IgD-negative memory B cell (primary cell): ENCODE results near the gene SNX30. TPM values are rescaled to one million over a fixed set of nuclear protein-coding genes. Genes with fewer than 3 reads are reported as not detected.

Source experiments
- H3K27ac Mint-ChIP-seq, 3 donors: one replicate each; pipeline ENCODE4 v1.8.0; 2020 to 2022; ENCODE audit warnings: mild to moderate bottlenecking in 3 of 3, mixed read lengths in 3 of 3, moderate library complexity in 1 of 3
- H3K27me3 Mint-ChIP-seq: one replicate; pipeline ENCODE4 v1.8.0; 2021; ENCODE audit warnings: mixed read lengths
- H3K36me3 Mint-ChIP-seq: one replicate; pipeline ENCODE4 v1.8.0; 2020; ENCODE audit warnings: mild to moderate bottlenecking, mixed read lengths
- H3K4me1 Mint-ChIP-seq, 3 donors: one replicate each; pipeline ENCODE4 v1.8.0; 2020 to 2022; ENCODE audit warnings: mixed read lengths in 3 of 3, mild to moderate bottlenecking in 1 of 3
- H3K4me3 Mint-ChIP-seq, 4 donors: one replicate each; pipeline ENCODE4 v1.8.0; 2020 to 2022; ENCODE audit warnings: mild to moderate bottlenecking in 4 of 4, mixed read lengths in 4 of 4, moderate library complexity in 3 of 4
- H3K9me3 Mint-ChIP-seq, 3 donors: one replicate each; pipeline ENCODE4 v1.8.0; 2020 to 2021; ENCODE audit warnings: mixed read lengths in 3 of 3, mild to moderate bottlenecking in 1 of 3
- polyA plus RNA-seq: library from polyadenylated mRNA; unstranded; fragments of 300-500 nt; fragmentation: Illumina TruSeq; gene quantifications from one replicate; pipeline ENCODE4 v1.2.3, GENCODE V29; 2021

The SNX30 gene
- polyA plus RNA-seq, 1 donor from 2014 or later = 1.4 TPM

DNA sequence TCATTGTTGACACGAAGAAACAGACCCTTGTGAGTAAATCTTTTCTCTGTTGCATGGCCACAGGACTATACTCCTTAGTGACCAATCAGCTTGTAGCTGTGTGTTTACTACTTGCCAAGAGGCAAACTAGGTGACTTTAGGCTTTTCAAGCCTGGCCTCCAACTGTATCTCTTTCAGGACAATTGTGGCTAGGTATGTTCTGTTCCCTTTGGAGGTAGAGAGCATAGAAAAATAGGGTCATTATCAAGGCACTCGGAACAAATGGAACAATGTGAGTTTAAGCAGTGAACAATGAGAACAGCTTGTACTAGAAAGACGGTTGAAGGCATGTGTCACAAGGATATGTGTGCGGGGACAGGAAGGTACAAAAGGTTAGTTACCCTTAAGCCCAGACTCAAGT is 92.0 kb downstream of the SNX30 start:
- H3K27ac Mint-ChIP-seq = no peak overlapping the region
- H3K4me3 Mint-ChIP-seq = no peak overlapping the region

DNA sequence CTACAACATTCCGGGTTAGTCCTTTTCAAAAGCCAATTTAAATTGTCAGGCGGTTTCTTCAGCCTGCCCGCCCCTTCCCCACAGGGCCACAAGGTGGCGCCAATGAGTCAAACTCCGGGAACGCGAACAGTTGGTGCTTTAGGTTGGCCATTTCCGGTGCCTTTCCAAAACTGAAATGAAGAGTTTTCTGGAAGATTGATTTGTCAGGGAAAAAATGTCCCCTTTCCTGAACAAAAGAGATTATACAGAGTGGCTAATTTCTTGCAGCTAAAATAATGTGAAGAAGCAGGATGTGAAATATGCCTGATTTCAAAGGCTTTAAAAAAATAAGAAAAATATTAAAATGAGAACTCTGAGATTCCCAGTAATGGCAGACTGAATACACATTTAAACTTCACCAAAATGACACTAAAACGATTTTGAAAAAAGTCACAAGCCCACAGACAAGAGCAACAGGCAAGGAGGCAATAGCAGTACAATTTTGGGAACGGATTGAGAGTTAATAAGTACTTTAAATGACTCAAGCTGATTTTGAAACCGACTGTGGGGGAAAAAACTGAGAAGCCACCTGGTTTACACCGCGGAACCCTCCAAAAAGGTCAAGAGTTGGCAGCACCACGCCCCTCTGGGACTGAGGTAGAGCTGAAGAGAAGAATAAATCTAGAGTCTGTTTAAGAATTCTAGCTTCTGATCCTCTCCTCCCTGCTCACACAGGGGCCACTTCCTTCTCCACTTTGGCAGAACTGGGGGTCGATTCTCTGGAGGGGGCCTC is 94.4 kb downstream of the SNX30 start:
- no peaks in the 10 kb centered on the region for H3K27me3 Mint-ChIP-seq
- peaks cover 10% of the 10 kb centered on the region for H3K36me3 Mint-ChIP-seq
- peaks cover 3 to 5% (median 4%) of the 10 kb centered on the region in 3 donors for H3K4me1 Mint-ChIP-seq
- no peaks in the 10 kb centered on the region for H3K9me3 Mint-ChIP-seq
- peak overlapping the region in 1 of 4 donors; percentile 28 for H3K4me3 Mint-ChIP-seq
- peak overlapping the region in 1 of 3 donors; percentile 8 for H3K27ac Mint-ChIP-seq

More for the DNA sequence above, 92.0 kb downstream of the SNX30 start:
- no peaks in the 10 kb centered on the region for H3K27me3 Mint-ChIP-seq
- H3K36me3 Mint-ChIP-seq = peaks cover 10% of the 10 kb centered on the region
- peaks cover 3 to 12% (median 8%) of the 10 kb centered on the region in 3 donors for H3K4me1 Mint-ChIP-seq
- H3K9me3 Mint-ChIP-seq = no peaks in the 10 kb centered on the region

DNA sequence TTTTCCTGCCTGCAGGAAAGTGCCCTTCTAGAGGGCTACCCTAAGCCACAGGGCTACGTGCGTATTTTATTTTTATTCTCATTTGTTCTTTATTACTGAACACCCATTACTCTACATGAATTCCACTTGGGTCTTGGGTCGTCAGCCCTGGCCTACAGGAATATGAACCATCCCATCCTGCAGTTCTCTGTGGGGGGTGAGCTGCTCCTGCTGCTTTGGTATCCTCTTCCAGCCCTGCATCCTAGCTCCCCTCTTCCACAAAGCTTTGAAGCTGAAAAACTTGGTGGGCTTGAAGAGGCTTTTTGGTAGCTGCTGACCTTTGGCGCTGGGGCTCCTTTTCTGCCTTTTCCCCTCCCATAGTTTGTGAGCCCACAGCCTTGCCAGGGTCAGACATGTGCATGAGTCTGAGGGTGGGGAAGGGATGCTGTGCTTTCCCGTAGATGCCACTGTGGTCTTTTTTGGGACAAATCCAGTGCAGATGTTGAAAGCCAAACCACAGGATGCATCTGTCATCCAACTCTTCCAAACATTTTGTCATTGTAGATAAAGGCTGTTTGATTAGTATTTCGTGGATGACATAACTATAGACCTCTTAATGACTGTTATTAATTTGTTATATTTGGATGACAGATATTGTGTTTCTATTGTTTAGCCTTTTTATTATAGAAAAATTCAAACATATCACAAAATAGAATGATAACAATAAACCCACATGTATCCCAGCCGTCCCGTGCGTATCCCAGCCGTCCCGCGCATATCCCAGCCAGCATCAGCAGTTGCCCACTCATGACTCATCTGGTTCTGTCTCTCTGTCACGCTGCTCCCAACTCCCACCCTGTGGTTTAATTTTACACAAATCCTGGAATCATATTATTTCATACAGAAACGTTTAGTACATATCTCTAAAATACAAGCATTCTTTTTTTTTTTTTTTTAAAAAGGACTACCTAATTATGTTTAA is 96.2 kb downstream of the SNX30 start:
- no peak overlapping the region for H3K4me3 Mint-ChIP-seq
- no peaks in the 10 kb centered on the region for H3K9me3 Mint-ChIP-seq
- peaks cover 14% of the 10 kb centered on the region for H3K36me3 Mint-ChIP-seq
- peaks cover 0 to 4% (median 2%) of the 10 kb centered on the region in 3 donors for H3K4me1 Mint-ChIP-seq
- H3K27me3 Mint-ChIP-seq = no peaks in the 10 kb centered on the region
- H3K27ac Mint-ChIP-seq = no peak overlapping the region

DNA sequence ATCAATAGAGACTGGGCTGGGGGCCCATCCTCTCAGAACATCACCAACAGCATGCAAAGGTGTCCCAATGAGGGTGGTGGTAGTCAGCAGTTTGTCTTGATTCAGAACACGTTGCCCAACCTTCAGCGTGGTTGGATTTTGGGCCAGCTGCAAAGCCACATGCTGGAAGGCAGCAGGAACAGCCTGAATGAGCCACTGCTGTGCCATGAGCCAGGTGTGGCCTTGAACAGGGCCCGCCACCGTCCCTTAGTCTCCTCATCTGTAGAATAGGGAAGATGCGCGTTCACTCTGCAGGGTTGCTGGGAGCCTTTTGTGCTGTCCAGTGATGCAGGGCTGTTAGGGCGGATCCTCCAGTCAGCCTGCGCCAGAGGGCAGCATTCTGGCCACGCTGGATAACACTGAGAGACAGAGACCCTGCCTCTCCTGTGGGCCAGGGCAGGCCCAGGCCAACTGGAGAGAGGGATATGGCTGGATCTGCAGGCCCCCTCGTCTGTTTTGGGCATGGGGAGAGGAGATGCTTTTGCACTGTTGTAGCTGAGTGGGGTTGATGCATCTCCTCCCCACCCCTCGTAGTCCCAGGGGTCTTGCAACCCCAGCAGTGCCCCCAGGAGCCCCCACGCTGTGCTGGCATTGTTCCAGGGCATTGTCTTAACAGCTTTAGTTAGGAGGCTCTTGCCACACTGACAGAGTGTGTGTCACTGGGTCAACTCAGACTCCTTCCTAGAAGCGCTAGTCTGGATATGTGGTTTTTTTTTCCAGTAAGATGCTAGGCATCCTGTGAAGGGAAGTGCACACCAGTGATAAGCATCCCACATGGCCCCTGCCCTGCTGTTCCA is 98.0 kb downstream of the SNX30 start:
- no peak overlapping the region for H3K4me3 Mint-ChIP-seq
- no peaks in the 10 kb centered on the region for H3K27me3 Mint-ChIP-seq
- peaks cover 19% of the 10 kb centered on the region for H3K36me3 Mint-ChIP-seq
- peaks cover 0 to 4% (median 2%) of the 10 kb centered on the region in 3 donors for H3K4me1 Mint-ChIP-seq
- no peaks in the 10 kb centered on the region for H3K9me3 Mint-ChIP-seq
- no peak overlapping the region for H3K27ac Mint-ChIP-seq

DNA sequence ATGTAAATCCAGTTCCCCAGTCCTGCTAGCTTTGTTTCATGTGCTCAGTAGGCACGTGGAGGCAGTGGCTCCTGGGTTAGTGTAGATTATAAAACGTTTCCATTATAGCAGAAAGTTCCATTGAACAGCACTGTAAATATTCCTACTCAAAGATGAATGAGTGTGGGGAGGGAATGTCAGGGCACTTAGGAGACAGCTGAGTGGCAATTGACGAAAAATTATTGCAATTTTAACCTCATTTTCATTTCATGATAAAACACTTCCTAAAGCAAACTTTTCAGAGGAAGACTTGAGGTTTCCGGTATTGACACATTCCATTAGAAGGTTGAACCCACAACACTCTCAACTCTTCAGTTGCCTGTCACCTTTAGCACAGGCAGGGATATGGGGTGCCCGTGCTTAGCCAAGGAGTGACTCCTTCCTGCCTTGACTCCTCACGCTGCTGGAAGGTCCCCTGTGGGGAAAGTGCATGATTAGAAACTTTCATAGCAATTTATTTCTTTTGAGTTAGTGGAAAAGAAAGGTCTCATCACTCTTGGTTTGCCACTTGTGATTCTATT is 98.9 kb downstream of the SNX30 start:
- peaks cover 0 to 4% (median 2%) of the 10 kb centered on the region in 3 donors for H3K4me1 Mint-ChIP-seq
- no peaks in the 10 kb centered on the region for H3K27me3 Mint-ChIP-seq
- H3K9me3 Mint-ChIP-seq = no peaks in the 10 kb centered on the region
- H3K4me3 Mint-ChIP-seq = no peak overlapping the region
- peaks cover 16% of the 10 kb centered on the region for H3K36me3 Mint-ChIP-seq
- no peak overlapping the region for H3K27ac Mint-ChIP-seq

DNA sequence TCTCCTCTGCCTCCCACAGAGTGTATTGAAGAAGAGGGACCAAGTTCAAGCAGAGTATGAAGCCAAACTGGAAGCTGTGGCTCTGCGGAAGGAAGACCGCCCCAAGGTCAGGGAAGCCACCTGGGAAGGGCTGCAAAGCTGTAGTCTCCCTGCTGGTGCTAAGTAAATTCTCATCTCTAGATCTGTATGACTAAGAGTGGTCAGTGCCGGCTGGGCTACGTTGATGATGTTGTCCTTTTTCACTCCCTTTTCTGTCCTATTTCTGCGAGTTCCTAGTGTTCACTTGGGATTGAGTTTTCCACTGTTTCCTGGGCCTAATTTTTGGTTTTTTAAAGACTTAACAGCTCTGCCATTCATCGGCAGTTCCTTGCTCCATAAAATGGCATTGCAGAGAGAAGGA is 100.3 kb downstream of the SNX30 start:
- Mint-ChIP-seq H3K27me3 (no peaks in the 10 kb centered on the region), H3K4me1 (no peaks in the 10 kb centered on the region), H3K27ac (no peak overlapping the region), H3K4me3 (no peak overlapping the region), H3K9me3 (no peaks in the 10 kb centered on the region), H3K36me3 (peaks cover 16% of the 10 kb centered on the region)

DNA sequence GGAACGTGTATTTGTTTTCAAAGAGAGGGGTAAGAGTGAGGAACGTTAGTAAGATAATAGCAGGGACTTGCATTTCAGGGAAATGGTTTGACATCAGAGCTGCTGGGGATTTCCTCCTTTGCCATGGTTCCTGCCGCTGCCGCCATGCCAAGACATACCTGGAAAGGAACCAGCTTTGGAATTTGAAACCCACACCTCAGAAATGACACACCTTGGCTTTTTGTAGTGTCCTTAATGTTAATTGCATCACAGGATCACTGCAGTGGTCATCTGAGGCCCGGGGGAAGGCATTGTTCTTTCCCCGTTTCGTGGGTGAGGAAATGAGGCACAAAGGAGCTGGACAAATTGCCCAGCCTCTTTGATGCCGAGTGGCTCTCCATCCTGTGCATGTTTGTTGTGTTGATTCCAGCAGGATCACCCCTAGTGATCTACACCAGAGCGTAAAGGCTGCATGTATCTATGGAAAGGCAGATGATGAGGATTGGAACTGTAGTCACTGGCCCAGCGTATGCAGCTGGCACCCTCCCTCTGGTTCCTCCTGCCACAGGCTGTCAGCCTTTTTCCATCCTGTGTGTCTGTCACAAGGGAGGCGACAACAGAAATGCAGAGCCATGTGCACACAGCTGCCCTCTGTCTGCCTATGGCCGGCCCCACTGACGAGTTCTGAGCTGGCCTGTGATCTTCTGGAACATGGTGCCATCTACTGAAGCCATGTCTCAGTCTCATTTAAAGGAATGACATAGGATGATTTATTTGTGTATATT is 102.4 kb downstream of the SNX30 start:
- H3K4me1 Mint-ChIP-seq = peaks cover 1 to 4% (median 3%) of the 10 kb centered on the region in 3 donors
- H3K4me3 Mint-ChIP-seq = no peak overlapping the region
- H3K27me3 Mint-ChIP-seq = no peaks in the 10 kb centered on the region
- no peaks in the 10 kb centered on the region for H3K9me3 Mint-ChIP-seq
- H3K36me3 Mint-ChIP-seq = peaks cover 16% of the 10 kb centered on the region
- no peak overlapping the region for H3K27ac Mint-ChIP-seq

DNA sequence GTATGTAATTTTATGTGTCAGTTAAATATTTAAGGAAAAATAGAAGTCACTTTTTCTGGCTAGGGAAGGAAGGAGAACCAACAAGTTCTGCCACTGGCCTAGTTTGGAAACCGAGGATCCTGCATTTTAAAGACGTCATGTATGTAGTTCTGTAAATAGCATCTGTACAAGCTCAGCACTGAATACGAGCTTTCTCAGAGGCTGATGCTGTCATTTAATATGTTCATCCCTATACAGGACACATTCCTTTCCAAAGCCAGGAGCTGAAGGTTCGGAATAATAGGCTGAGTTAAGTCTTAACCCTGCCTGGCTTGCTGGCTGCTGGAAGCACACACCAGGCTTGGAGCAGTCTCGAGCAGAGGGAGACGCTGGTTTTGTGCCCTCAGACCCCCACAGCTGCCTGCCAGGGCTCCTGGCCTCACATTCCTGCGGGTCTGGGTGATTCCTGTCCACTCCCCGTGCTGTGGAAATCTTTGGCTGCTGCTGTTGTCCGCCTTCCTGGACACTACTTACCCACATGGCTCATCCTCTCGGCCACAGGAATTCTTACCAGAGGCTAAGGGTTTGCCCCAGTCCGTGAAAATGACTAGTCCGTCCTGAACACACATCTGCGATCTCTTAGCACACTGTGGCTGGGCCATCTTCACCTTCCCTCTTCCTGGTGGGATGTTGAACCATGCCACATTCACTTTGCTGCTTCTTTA is 103.5 kb downstream of the SNX30 start:
- Mint-ChIP-seq H3K9me3 (no peaks in the 10 kb centered on the region), H3K4me3 (no peak overlapping the region), H3K27me3 (no peaks in the 10 kb centered on the region), H3K36me3 (peaks cover 14% of the 10 kb centered on the region), H3K27ac (no peak overlapping the region), H3K4me1 (peaks cover 11 to 13% (median 12%) of the 10 kb centered on the region in 3 donors)

DNA sequence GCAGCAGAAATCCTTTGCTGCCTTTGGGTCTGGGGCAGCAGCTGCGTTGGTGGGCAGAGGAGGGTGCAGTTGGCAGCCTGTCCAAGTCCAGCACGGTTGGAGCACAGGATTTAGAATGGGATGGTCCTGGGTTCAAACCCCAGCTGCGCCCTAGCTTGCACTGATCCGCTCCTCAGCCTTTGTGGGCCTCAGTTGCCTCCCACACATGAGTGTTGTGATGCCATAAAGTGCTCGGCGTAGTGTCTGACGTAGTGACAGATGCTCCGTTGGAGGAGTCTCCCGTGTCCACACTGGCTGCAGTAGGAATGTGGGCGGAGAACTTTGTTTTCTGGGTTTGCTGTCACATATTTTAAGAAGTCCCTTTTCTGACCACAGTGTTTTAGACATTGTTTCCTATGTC is 104.1 kb downstream of the SNX30 start:
- Mint-ChIP-seq H3K36me3 (peaks cover 14% of the 10 kb centered on the region), H3K4me3 (no peak overlapping the region), H3K27ac (no peak overlapping the region), H3K27me3 (no peaks in the 10 kb centered on the region), H3K9me3 (no peaks in the 10 kb centered on the region), H3K4me1 (peaks cover 13 to 15% (median 13%) of the 10 kb centered on the region in 3 donors)

DNA sequence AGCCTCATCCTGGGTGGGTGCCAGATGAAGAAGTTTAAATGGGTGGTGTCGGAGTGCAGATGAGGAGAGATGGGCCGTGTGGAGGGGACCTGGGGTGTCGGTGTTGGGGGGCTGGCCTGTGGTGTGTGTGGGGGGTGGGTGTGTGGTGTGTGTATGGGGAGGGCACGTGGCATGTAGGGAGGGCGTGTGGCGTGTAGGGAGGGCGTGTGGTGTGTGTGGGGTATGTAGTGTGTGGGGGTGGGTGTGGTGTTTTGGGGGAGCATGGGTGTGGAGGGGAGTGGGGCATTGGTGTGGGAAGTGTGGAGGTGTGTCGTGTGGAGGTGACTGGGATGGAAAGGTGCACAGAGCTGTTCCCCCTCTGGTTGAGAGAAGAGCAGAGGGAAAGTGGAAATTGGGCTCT is 105.6 kb downstream of the SNX30 start:
- no peak overlapping the region for H3K4me3 Mint-ChIP-seq
- peaks cover 13 to 17% (median 15%) of the 10 kb centered on the region in 3 donors for H3K4me1 Mint-ChIP-seq
- H3K36me3 Mint-ChIP-seq = peaks cover 12% of the 10 kb centered on the region
- H3K27me3 Mint-ChIP-seq = no peaks in the 10 kb centered on the region
- no peak overlapping the region for H3K27ac Mint-ChIP-seq
- no peaks in the 10 kb centered on the region for H3K9me3 Mint-ChIP-seq

DNA sequence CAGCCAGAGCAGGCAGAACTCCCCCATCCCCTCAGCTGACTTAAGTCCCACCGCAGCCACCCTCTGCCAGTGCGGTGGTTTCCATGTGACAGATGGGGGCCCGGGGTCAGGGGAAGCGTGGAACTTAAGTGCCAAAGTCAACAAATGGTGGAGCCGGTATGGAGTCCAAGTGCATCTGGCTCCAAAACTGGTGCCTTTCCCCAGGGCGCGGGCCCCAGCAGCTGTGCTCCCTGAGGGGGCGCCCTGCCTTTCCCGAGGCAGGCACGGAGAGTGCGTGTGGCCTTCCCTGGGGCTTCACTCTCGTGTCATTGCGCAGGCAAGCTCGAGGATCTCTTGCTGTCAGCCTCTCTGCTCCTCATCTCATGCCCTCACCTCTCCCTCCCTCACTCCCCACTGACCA is 106.3 kb downstream of the SNX30 start:
- Mint-ChIP-seq H3K4me3 (no peak overlapping the region), H3K36me3 (peaks cover 9% of the 10 kb centered on the region), H3K27ac (no peak overlapping the region), H3K27me3 (no peaks in the 10 kb centered on the region), H3K9me3 (no peaks in the 10 kb centered on the region), H3K4me1 (peaks cover 13 to 20% (median 15%) of the 10 kb centered on the region in 3 donors)

DNA sequence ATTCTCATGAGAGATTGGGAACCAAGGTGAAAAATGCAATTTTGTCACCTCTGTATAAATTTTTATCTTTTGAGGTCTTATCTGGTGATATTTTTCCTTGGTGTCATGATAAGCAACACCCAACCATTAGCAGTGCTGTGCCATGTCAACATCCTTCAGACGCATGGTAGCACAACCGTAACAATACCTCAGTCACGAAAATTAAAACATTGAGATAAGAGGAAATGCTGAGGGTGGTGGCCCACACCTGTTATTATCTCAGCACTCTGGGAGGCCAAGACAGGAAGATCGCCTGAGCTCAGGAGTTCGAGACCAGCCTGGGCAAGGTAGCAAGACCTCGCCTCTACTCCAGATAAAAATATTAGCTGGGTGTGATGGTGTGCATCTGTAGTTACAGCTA is 107.4 kb downstream of the SNX30 start:
- Mint-ChIP-seq H3K4me1 (peaks cover 14 to 25% (median 17%) of the 10 kb centered on the region in 3 donors), H3K4me3 (no peak overlapping the region), H3K27ac (peak overlapping the region in 2 of 3 donors; percentile 28 to 46), H3K9me3 (no peaks in the 10 kb centered on the region), H3K27me3 (no peaks in the 10 kb centered on the region), H3K36me3 (peaks cover 4% of the 10 kb centered on the region)

DNA sequence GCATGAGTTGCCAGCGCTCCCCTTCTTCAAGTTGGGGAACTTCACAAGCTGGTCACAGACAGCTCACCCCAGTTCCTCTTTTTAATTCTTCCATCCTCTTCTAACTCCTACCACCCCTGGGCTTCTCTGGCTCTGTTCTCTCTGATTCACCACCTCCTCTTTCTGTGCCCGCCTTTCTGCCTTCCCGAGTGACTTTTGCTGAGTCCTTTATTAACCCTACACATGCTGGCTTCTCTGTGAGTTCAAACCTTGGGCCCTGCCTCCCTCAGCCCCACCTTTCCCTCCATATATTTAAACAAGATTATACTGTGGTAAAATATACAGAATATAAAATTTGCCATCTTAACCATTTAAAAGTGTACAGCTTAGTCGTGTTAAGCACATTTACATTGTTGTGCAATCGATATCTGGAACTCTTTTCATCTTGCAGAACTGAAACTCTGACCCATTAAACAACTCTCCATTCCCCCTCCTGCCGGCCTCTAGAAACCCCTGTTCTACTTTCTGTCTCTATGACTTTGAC is 108.1 kb downstream of the SNX30 start:
- H3K27me3 Mint-ChIP-seq = no peaks in the 10 kb centered on the region
- peak overlapping the region in 1 of 3 donors; percentile 28 for H3K27ac Mint-ChIP-seq
- no peak overlapping the region for H3K4me3 Mint-ChIP-seq
- H3K36me3 Mint-ChIP-seq = peaks cover 4% of the 10 kb centered on the region
- no peaks in the 10 kb centered on the region for H3K9me3 Mint-ChIP-seq
- H3K4me1 Mint-ChIP-seq = peaks cover 20 to 32% (median 24%) of the 10 kb centered on the region in 3 donors
